AG09309 (cell line): ENCODE results near the gene CDK11B.

Source experiments
- DNase-seq: peaks from one replicate; pipeline ENCODE4 v3.0.0-alpha.2; 2010; ENCODE audit warnings: low read depth
- H3K4me3 ChIP-seq: 2 replicates; pipeline ENCODE4 v1.5.1; 2011; ENCODE audit warnings: mild to moderate bottlenecking, low read depth, low read length, moderate library complexity; ENCODE audit not compliant: control insufficient read depth
- TF ChIP-seq, protein P1 (sequence below): IDR thresholded peaks from 2 replicates; pipeline ENCODE4 v1.5.1; 2011; ENCODE audit warnings: mild to moderate bottlenecking, low read depth, low read length, inconsistent platforms; ENCODE audit not compliant: insufficient read depth, control insufficient read depth; ENCODE audit errors: missing control alignments

CDK11B gene

DNA sequence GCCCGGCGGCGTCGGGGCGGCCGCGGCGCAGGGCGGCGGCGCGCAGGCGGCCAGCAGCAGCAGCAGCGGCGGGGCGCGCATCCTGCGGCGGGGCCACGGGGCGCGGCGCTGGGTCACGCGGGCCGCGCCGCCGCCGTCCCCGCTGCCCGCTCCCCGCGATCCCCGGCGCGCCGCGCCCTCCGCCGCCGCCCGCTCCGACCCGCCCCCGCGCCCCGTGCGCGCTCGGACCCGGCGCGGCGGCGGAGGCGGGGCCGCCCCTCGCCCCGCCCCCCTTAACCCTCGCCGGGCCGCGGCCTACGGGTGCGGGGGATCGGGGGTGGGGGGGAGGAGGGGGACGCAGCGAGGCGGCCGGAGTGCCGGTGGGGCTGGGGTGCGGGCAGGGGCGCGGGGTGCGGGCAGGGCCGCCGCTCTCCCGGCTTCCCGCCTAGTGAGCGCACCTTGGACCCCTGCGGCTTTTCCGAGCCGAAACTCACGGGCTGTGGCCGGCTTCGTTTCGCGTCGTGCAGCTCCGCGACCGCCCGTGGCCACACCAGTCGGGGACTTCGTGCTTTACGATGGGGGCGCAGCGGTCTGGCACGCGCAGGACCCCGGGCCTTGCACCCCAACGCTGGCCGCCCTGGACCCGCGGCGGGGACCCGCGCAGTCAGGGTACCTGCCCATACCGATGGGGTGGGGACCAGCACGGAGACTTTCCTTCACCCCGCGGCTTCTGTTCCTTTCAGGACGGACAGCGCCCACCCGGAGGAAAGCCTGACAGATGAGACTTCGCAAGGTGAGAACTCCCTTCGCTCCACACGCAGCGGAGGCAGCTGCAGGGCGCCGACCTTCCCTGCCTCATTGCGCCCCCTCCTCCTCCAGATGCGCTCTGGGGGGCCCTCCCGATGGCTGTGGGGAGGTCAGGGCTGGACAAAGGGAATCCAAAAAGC is 58.6 kb downstream of the CDK11B start, which contains the start of gene FNDC10:
FNDC10 (minus strand) TSS at position 201 of the 926 bp plus-strand sequence; CDS start at position 81, 120 bp downstream.
- DNase-seq, result no peak
- peak within 1 kb of the TSS; percentile 35 for H3K4me3 ChIP-seq
- TF ChIP-seq, protein P1, sequence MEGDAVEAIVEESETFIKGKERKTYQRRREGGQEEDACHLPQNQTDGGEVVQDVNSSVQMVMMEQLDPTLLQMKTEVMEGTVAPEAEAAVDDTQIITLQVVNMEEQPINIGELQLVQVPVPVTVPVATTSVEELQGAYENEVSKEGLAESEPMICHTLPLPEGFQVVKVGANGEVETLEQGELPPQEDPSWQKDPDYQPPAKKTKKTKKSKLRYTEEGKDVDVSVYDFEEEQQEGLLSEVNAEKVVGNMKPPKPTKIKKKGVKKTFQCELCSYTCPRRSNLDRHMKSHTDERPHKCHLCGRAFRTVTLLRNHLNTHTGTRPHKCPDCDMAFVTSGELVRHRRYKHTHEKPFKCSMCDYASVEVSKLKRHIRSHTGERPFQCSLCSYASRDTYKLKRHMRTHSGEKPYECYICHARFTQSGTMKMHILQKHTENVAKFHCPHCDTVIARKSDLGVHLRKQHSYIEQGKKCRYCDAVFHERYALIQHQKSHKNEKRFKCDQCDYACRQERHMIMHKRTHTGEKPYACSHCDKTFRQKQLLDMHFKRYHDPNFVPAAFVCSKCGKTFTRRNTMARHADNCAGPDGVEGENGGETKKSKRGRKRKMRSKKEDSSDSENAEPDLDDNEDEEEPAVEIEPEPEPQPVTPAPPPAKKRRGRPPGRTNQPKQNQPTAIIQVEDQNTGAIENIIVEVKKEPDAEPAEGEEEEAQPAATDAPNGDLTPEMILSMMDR, result no peak

DNA sequence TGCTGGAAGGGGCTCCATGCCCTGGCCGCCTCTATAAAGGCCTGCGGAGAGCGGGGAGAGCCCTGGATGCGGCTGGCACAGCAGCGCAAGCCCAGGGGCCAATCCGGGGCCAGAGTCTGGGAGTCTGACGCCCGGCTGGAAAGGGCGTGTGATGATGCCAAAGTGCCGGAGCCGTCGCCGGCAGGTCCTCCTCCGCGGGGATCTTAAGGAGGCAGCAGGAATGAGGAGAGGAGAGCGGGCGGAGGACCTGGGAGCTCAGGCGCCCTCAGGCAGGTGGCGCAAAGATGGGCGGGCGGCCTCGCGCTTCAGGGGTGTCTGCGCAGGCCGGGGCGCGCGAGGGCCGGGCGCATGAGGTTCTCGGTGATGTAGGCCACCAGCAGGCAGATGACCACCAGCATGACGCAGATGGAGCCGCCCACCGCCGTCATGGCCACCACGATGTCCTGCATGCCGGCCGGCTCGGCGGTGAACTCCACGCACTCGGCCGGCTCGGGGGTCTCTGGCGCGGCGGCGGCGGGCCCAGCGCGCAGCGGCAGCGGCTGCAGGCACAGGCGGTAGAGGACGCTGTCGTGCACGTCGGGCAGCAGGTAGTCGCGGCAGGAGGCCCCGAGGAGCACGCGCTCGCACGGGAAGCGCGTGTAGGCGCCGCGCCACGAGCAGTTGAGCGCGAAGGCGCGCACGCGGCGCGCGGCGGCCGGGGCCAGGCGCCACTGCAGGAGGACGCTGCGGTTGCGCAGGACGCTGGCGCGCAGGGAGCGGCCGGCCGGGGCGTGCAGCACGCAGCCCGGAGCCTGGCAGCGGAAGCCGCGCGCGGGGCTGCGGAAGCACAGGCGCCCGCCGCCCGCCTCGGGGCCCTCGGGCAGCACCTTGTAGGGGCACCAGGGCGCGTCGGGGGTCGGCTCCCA is 59.5 kb downstream of the CDK11B start:
- H3K4me3 ChIP-seq, result no peak overlapping the region
- no peak for DNase-seq

DNA sequence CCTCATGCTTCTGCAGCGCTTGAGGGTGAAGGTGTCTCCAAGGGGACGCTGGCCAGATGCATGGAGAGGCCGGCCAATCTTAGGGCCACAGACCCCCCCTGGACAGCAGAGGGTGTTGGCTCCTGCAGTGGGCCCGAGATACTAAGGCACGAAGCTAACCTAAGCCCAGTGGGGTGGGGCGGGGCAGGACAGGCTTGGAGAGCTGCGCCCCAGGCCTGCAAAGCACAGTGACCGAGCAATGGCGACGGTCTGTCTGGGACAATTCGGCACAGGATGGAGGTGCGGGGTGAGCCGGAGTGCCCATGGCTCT is 60.1 kb downstream of the CDK11B start:
- TF ChIP-seq, protein P1, result no peak
- DNase-seq, result no peak
- H3K4me3 ChIP-seq, result no peak overlapping the region

More for the DNA sequence above, 59.5 kb downstream of the CDK11B start:
- TF ChIP-seq, protein P1, result no peak

DNA sequence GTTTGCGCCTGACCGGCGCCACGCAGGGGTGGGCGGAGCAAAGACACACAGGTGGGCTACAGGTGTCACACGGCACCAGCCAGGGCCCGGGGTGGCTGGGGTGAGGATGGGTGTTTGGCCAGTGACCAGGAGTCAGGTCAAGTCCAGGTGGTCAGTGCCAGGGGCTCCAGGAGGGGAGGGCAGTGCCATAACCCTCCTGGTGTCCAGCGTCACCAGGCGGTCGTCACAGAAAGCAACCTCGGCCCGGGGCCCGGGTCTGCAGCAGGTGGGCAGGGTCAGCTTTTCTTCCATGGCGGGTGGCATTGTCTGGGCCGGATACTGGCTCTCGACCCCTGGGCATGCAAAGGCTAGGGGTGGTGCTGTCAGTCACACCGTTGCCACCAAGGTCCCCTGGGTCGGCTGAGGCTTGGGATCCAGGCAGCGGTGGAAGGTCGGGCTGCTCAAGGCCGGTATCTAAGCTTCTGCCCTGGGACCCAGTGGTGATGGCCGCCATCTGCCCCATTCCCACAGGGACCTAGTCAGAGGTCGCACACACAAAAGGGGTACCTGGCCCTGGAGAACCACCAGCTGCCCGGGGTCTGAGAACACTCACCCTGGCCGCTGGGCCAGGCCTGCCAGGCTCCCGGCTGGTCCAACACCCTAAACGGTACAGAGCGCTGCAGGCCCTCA is 60.6 kb downstream of the CDK11B start:
- no peak overlapping the region for H3K4me3 ChIP-seq
- DNase-seq, result no peak
- TF ChIP-seq, protein P1, result no peak

DNA sequence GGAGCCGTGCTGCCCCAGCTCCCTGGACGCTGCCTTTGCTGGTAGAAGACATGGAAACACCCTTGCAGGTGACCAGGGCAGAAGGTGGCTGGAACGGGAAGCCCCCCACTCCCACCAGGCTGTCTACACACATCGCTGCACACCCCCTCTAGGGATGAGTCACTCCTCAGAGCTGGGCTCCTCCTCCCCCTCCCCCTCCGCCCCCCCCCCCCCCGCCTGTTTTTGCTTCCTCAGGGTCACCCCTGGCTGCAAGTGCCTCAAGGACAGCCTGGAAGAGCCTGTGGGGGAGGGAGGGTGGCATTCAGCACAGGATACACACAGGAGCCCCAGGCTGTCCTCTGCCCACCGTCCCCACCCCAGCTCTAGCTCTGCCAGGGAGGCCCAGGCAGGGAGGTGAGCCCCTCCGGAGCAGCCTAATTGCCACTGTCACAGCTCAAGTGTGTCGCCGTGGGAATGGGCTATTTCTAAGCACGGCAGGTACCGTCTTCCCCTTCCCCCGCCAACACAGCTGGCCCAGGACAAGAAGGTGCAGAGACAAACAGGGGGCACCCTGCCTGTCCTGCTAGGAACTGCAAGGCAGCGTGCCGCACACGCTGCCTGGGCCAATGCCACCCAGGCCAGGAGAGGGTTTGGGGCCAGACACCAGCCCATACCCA is 61.4 kb downstream of the CDK11B start:
- no peak for DNase-seq
- no peak overlapping the region for H3K4me3 ChIP-seq
- TF ChIP-seq, protein P1, result peak; percentile 46
